Tibial artery (tissue), 4 donors: ENCODE results near the gene TAS2R1.
"Not testable (repeated sequence)": the region's sequence is repeated elsewhere in the genome, so short reads cannot be mapped to it uniquely, and the experiment has no call there.

Experiments used
- DNase-seq, 2 donors: peaks; one replicate each; pipeline ENCODE4 v3.0.0-alpha.2; 2019
- H3K27ac ChIP-seq, 2 donors: fragments of 200-600 bp; sonication (generic) in 1 of 2; 1 replicate in 1 of 2; 2 replicates in 1 of 2; pipeline ENCODE4 v1.5.1; 2018 to 2019; ENCODE audit warnings: mild to moderate bottlenecking in 1 of 2
- H3K27me3 ChIP-seq, 2 donors: fragments of 200-600 bp; sonication (generic) in 1 of 2; one replicate each; pipeline versions ENCODE4 v1.5.1 to v1.6.0; 2016 to 2019
- H3K36me3 ChIP-seq, 3 donors: fragments of 200-600 bp; sonication (generic) in 2 of 3; one replicate each; pipeline ENCODE4 v1.5.1; 2016 to 2019; ENCODE audit warnings: mild to moderate bottlenecking in 2 of 3
- H3K4me1 ChIP-seq, 4 donors: fragments of 200-600 bp; sonication (generic) in 2 of 4; 1 replicate in 3 of 4; 2 replicates in 1 of 4; pipeline ENCODE4 v1.5.1; 2016 to 2019
- H3K4me3 ChIP-seq, 2 donors: fragments of 200-600 bp; sonication (generic) in 1 of 2; 1 replicate in 1 of 2; 2 replicates in 1 of 2; pipeline ENCODE4 v1.5.1; 2018 to 2019; ENCODE audit warnings: mild to moderate bottlenecking in 2 of 2
- H3K9me3 ChIP-seq, 3 donors: fragments of 200-600 bp; sonication (generic) in 1 of 3; one replicate each; pipeline ENCODE4 v1.5.1; 2016 to 2019
- intact Hi-C: fragments of 100-400 bp; cut with DNase I; formaldehyde crosslinking; loops from one replicate; pipeline ENCODE4 v1.15.0; 2023; ENCODE audit warnings: low total_unique reads
- TF ChIP-seq, protein P1 (sequence below), 2 experiments: fragments of 200-600 bp in 1 of 2; fragments of 450-650 bp in 1 of 2; IDR thresholded peaks; one replicate each; pipeline ENCODE4 v1.5.1; 2017 to 2019; ENCODE audit warnings: antibody characterized with exemption in 2 of 2, mild to moderate bottlenecking in 1 of 2, moderate library complexity in 1 of 2

TAS2R1 gene

DNA sequence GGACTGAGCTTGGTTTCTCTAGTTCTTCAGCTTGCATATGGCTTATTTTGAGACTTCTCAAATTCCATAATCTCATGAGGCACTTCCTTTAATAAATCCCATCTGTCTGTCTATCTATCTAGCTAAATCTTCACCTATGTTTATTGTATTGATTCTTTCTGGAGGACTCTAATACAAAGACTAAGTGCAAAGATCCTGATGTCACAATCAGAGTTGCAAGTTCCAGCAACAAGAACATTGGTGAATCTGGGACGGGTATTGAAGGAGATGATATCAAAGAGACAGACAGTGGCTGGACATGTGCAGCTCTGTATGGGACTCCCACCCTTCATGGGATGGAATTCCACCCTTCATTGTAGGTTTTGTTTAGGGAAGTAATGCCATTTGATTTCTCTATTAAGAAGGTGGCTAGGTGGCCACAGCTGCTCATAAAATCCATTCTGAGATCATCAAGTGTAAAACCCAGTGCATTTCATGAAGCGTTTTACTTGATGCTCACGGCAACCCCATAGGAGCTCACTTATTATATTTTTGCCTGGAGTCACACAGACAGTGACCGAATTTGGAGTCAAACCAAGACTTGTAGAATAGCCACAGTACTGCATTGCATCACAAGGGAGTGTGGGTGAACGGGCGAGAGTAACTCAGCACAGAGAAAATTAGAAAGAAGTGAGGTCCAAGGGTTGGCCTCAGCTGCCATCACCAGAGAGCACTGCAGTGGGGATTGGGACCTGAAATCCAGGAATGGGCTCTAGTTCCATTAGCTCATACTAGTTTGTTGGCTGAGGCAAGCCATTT lies 24.9 kb downstream of the TAS2R1 start:
- TF ChIP-seq, protein P1, sequence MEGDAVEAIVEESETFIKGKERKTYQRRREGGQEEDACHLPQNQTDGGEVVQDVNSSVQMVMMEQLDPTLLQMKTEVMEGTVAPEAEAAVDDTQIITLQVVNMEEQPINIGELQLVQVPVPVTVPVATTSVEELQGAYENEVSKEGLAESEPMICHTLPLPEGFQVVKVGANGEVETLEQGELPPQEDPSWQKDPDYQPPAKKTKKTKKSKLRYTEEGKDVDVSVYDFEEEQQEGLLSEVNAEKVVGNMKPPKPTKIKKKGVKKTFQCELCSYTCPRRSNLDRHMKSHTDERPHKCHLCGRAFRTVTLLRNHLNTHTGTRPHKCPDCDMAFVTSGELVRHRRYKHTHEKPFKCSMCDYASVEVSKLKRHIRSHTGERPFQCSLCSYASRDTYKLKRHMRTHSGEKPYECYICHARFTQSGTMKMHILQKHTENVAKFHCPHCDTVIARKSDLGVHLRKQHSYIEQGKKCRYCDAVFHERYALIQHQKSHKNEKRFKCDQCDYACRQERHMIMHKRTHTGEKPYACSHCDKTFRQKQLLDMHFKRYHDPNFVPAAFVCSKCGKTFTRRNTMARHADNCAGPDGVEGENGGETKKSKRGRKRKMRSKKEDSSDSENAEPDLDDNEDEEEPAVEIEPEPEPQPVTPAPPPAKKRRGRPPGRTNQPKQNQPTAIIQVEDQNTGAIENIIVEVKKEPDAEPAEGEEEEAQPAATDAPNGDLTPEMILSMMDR (IDR thresholded peaks at IDR 0.05) = no peak
- intact Hi-C loops = no loop called here
- no peaks in the 10 kb centered on the region for H3K36me3 ChIP-seq
- DNase-seq = no peak
- no peak overlapping the region for H3K27ac ChIP-seq
- no peaks in the 10 kb centered on the region for H3K27me3 ChIP-seq
- no peaks in the 10 kb centered on the region for H3K4me1 ChIP-seq
- no peaks in the 10 kb centered on the region for H3K9me3 ChIP-seq
- H3K4me3 ChIP-seq = no peak overlapping the region

- DNase-seq = no peak
- intact Hi-C loops = no loop called here
- H3K36me3 ChIP-seq = no peaks in the 10 kb centered on the region
- H3K4me3 ChIP-seq = no peak overlapping the region
- H3K27me3 ChIP-seq = no peaks in the 10 kb centered on the region
- no peaks in the 10 kb centered on the region for H3K4me1 ChIP-seq
- no peaks in the 10 kb centered on the region for H3K9me3 ChIP-seq
- no peak overlapping the region for H3K27ac ChIP-seq
- TF ChIP-seq, protein P1 (IDR thresholded peaks at IDR 0.05) = no peak
Observed at GRCh38 chr5:9604416-9604815, 25.7 kb downstream of the TAS2R1 start.

- Histone ChIP-seq H3K27me3 (no peaks in the 10 kb centered on the region), H3K27ac (no peak overlapping the region), H3K9me3 (no peaks in the 10 kb centered on the region), H3K36me3 (no peaks in the 10 kb centered on the region), H3K4me1 (no peaks in the 10 kb centered on the region), H3K4me3 (no peak overlapping the region)
- no peak for DNase-seq
- TF ChIP-seq, protein P1 (IDR thresholded peaks at IDR 0.05) = no peak
- intact Hi-C loops = no loop called here
Observed at GRCh38 chr5:9601055-9601739, 29.0 kb downstream of the TAS2R1 start.

DNA sequence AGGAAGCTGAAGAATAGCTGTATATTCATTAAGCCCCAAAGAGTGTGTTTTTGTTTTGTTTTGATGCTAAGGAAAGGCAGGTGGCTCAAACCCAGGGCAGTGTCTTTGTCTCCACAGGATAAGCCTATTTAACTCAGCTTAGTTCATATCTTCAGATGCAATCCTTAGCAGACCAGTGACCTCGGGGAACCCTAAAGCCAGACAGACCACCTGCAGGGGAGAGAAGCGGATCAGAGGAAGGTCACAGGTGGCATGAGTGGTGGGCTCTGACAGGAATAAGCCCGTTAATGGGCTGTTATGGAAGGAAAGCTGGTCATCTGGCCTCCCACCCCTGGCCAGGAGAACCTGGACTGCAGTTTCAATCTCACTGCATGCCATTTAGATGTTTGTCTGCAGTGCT lies 30.8 kb downstream of the TAS2R1 start:
- no peaks in the 10 kb centered on the region for H3K27me3 ChIP-seq
- intact Hi-C loops = no loop called here
- H3K4me1 ChIP-seq = no peaks in the 10 kb centered on the region
- H3K36me3 ChIP-seq = no peaks in the 10 kb centered on the region
- H3K27ac ChIP-seq = no peak overlapping the region
- no peak overlapping the region for H3K4me3 ChIP-seq
- TF ChIP-seq, protein P1 (IDR thresholded peaks at IDR 0.05) = no peak
- no peaks in the 10 kb centered on the region for H3K9me3 ChIP-seq
- no peak for DNase-seq

DNA sequence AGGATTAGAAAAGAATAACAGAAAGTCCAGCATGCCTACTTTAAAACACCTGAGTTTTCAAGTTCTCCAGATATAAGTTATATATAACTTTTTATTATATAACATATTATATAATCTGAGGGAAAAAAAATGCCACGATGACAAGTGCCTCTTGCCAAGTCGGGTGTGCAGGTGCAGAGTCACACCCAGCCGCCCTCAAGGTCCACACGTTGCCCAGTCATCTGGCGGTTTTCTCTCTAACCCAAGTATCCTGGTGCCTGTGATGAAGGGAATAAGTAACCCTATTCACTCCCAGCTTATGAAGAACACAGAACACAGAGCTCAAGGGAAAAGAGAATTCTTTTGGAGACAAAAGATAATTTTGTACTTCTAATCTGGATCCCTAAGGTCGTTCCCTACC lies 31.8 kb downstream of the TAS2R1 start:
- DNase-seq, H3K36me3 ChIP-seq, H3K4me3 ChIP-seq, intact Hi-C loops, H3K27me3 ChIP-seq, H3K27ac ChIP-seq, H3K9me3 ChIP-seq, H3K4me1 ChIP-seq: not testable (repeated sequence)

DNA sequence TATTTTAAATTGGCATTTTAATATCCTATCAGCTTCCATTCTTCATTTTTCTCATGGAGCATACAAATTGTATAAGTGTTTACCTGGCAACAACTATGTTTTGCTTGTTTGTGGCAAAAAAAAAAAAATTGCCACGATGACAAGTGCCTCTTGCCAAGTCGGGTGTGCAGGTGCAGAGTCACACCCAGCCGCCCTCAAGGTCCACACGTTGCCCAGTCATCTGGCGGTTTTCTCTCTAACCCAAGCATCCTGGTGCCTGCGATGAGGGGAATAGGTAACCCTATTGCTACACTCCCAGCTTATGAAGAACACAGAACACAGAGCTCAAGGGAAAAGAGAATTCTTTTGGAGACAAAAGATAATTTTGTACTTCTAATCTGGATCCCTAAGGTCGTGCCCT lies 32.8 kb downstream of the TAS2R1 start:
- intact Hi-C loops = not testable (repeated sequence)

More for the DNA sequence above, 32.8 kb downstream of the TAS2R1 start:
- DNase-seq, H3K4me1 ChIP-seq, H3K9me3 ChIP-seq, H3K36me3 ChIP-seq, H3K4me3 ChIP-seq, H3K27ac ChIP-seq, H3K27me3 ChIP-seq: not testable (repeated sequence)
